Right atrium auricular region (tissue), 2 donors: ENCODE results near the gene PRKAG1. TPM values are rescaled to one million over a fixed set of nuclear protein-coding genes. Genes with fewer than 3 reads are reported as not detected.
A peak's percentile ranks its signal among the peaks of the same experiment; 100 is the strongest.

Experiments used
- DNase-seq: peaks from one replicate; pipeline ENCODE4 v3.0.0-alpha.2; 2019; ENCODE audit warnings: low spot score
- H3K27ac ChIP-seq, 2 donors: fragments of 200-600 bp; sonication (generic); 1 replicate in 1 of 2; 2 replicates in 1 of 2; pipeline ENCODE4 v1.5.1; 2016 to 2019
- H3K27me3 ChIP-seq, 2 donors: fragments of 200-600 bp; sonication (generic); one replicate each; pipeline versions ENCODE4 v1.5.1 to v1.6.0; 2017 to 2019
- H3K36me3 ChIP-seq: fragments of 200-600 bp; sonication (generic); one replicate; pipeline ENCODE4 v1.5.1; 2016
- H3K4me1 ChIP-seq, 2 donors: fragments of 200-600 bp; sonication (generic); one replicate each; pipeline versions ENCODE4 v1.5.1 to v1.6.0; 2017 to 2019
- H3K4me3 ChIP-seq, 2 donors: fragments of 200-600 bp; sonication (generic); 1 replicate in 1 of 2; 2 replicates in 1 of 2; pipeline ENCODE4 v1.5.1; 2017 to 2019; ENCODE audit warnings: mild to moderate bottlenecking in 1 of 2, moderate library complexity in 1 of 2
- H3K9me3 ChIP-seq, 2 donors: fragments of 200-600 bp; sonication (generic); one replicate each; pipeline ENCODE4 v1.5.1; 2019
- CTCF ChIP-seq, 2 donors: fragments of 200-600 bp; sonication (generic); IDR thresholded peaks; one replicate each; pipeline ENCODE4 v1.5.1; 2019; ENCODE audit warnings: antibody characterized with exemption in 2 of 2
- total RNA-seq, 2 donors: library from RNA; depleted of rRNA; stranded (reverse); fragments of >200 nt; gene quantifications; one replicate each; pipeline ENCODE4 v1.1.0, GENCODE V29; 2016

Gene PRKAG1
- total RNA-seq, 2 donors from 2014 or later: 68.5 to 74.8 TPM

GRCh38 chr12:48966177-48966895 is 52.2 kb downstream of the PRKAG1 start:
- H3K27ac ChIP-seq: no peak overlapping the region
- DNase-seq: no peak
- H3K36me3 ChIP-seq: no peaks in the 10 kb centered on the region
- H3K27me3 ChIP-seq: peaks cover 3 to 6% of the 10 kb centered on the region in 2 donors
- peaks cover 0 to 17% of the 10 kb centered on the region in 2 donors for H3K4me1 ChIP-seq
- no peak overlapping the region for H3K4me3 ChIP-seq
- H3K9me3 ChIP-seq: no peaks in the 10 kb centered on the region
- no peak for TF ChIP-seq CTCF (IDR thresholded peaks at IDR 0.05)

- no peaks in the 10 kb centered on the region for H3K9me3 ChIP-seq
- H3K4me3 ChIP-seq: no peak overlapping the region
- TF ChIP-seq CTCF (IDR thresholded peaks at IDR 0.05): no peak
- no peaks in the 10 kb centered on the region for H3K27me3 ChIP-seq
- no peaks in the 10 kb centered on the region for H3K36me3 ChIP-seq
- no peak overlapping the region for H3K27ac ChIP-seq
- H3K4me1 ChIP-seq: peaks cover 0 to 9% of the 10 kb centered on the region in 2 donors
- no peak for DNase-seq
Measured at GRCh38 chr12:48965298-48965838, 53.2 kb downstream of the PRKAG1 start.

DNA sequence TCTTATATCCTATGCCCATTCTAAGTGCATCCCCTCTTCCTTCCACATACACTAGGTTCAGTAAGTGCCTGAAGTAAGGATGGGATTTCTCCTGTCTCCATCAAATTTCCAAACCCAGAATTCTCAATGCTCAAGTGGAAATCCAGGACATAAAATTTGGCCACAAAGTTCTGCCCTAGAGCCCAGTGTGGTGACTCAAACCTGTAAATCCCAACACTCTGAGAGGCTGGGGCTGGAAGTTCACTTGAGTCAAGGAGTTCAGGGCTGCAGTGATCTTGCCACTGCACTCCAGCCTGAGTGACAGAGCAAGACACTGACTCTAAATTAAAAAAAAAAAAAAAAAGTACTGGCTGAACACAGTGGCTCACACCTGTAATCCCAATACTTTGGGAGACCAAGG is 56.8 kb downstream of the PRKAG1 start:
- Histone ChIP-seq H3K36me3 (no peaks in the 10 kb centered on the region), H3K27ac (no peak overlapping the region), H3K4me3 (no peak overlapping the region), H3K27me3 (no peaks in the 10 kb centered on the region), H3K9me3 (no peaks in the 10 kb centered on the region), H3K4me1 (peaks cover 0 to 7% of the 10 kb centered on the region in 2 donors)
- no peak for DNase-seq
- TF ChIP-seq CTCF (IDR thresholded peaks at IDR 0.05): no peak

- TF ChIP-seq CTCF (IDR thresholded peaks at IDR 0.05): no peak
- DNase-seq: no peak
- Histone ChIP-seq H3K27me3 (no peaks in the 10 kb centered on the region), H3K4me1 (peaks cover 0 to 11% of the 10 kb centered on the region in 2 donors), H3K27ac (no peak overlapping the region), H3K4me3 (no peak overlapping the region), H3K36me3 (no peaks in the 10 kb centered on the region), H3K9me3 (no peaks in the 10 kb centered on the region)
Measured at GRCh38 chr12:48961331-48961730, 57.2 kb downstream of the PRKAG1 start.

GRCh38 chr12:48960834-48961233 is 57.7 kb downstream of the PRKAG1 start:
- H3K27ac ChIP-seq: no peak overlapping the region
- no peak for DNase-seq
- H3K36me3 ChIP-seq: no peaks in the 10 kb centered on the region
- H3K4me1 ChIP-seq: peaks cover 0 to 16% of the 10 kb centered on the region in 2 donors
- TF ChIP-seq CTCF (IDR thresholded peaks at IDR 0.05): no peak
- no peaks in the 10 kb centered on the region for H3K27me3 ChIP-seq
- H3K4me3 ChIP-seq: no peak overlapping the region
- H3K9me3 ChIP-seq: no peaks in the 10 kb centered on the region

- TF ChIP-seq CTCF (IDR thresholded peaks at IDR 0.05): no peak
- Histone ChIP-seq H3K36me3 (peaks cover 4% of the 10 kb centered on the region), H3K27ac (no peak overlapping the region)
Measured at GRCh38 chr12:48958049-48958388, 60.6 kb downstream of the PRKAG1 start.

More at GRCh38 chr12:48958049-48958388, 60.6 kb downstream of the PRKAG1 start:
- no peak for DNase-seq
- Histone ChIP-seq H3K4me3 (peak overlapping the region in 1 of 2 donors; percentile 98), H3K4me1 (peaks cover 0 to 30% of the 10 kb centered on the region in 2 donors), H3K27me3 (no peaks in the 10 kb centered on the region), H3K9me3 (no peaks in the 10 kb centered on the region)
